Measurements from ENCODE around the gene EXOC3L1.
A peak's percentile ranks its signal among the peaks of the same experiment; 100 is the strongest.

The EXOC3L1 gene

DNA sequence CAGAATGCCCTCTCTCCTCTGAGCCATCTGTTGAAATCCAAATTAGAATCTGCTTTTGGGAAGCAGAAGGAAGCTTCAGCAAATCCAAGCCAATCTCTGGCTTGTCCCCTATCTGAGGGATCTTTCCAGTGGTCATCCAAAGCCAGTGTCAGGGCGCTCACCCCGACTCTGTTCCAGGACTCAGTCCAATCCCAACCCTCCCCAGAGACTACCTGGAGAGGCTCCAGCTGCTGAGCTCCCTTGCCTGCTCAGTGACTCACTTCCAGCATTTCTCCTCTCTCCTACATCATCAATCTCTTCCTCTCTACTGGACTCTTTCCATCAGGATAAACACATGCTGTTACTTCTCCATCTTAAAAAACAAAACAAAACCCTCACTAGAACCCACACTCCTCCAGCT, 8.6 kb downstream of the EXOC3L1 start:
- no peak for DNase-seq

GRCh38 chr16:67180166-67180565, 9.8 kb downstream of the EXOC3L1 start:
- no peak for DNase-seq

- no peak for DNase-seq
Measured at GRCh38 chr16:67179421-67180080, 10.4 kb downstream of the EXOC3L1 start.

- DNase-seq: peak in 5 of 6 experiments; percentile 45 to 54 (median 50)
Measured at GRCh38 chr16:67177743-67178699, 11.9 kb downstream of the EXOC3L1 start.

GRCh38 chr16:67176662-67177061, 13.3 kb downstream of the EXOC3L1 start:
- DNase-seq: no peak

GRCh38 chr16:67174706-67175231, 15.2 kb downstream of the EXOC3L1 start:
- DNase-seq: no peak

GRCh38 chr16:67173808-67174705, 15.9 kb downstream of the EXOC3L1 start:
- peak; percentile 25 to 44 (median 34) for DNase-seq

DNA sequence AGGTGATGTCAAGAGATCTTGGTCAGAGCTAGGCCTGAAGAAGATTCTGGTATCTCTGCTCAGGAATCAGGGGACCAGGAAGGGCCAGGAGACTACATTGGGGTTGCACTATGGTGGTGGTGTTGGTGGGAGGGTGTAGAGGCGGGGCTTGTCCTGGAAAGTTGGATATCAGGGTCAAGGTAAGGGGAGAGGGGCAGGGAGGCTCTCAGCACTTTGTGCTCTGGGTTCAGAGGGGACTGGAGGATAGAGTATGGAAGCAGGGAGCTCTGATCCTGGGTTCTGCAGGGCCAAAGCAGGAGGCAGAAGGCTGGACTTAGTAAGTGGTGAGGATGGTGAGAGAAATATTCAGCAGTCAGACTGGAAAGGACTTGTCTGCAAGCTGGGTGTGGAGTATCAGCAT, 16.6 kb downstream of the EXOC3L1 start:
- no peak for DNase-seq

GRCh38 chr16:67170949-67171649, 18.8 kb downstream of the EXOC3L1 start:
- DNase-seq: no peak

GRCh38 chr16:67170168-67170948, 19.6 kb downstream of the EXOC3L1 start, which contains the start of gene NOL3:
NOL3 (plus strand) TSS chr16:67170538.
- no peak for DNase-seq

GRCh38 chr16:67169642-67170167, 20.2 kb downstream of the EXOC3L1 start:
- peak in 4 of 6 experiments; percentile 5 to 23 (median 20) for DNase-seq

GRCh38 chr16:67169011-67169451, 20.9 kb downstream of the EXOC3L1 start:
- DNase-seq: no peak

- DNase-seq: no peak
Measured at GRCh38 chr16:67167588-67167987, 22.3 kb downstream of the EXOC3L1 start.

DNA sequence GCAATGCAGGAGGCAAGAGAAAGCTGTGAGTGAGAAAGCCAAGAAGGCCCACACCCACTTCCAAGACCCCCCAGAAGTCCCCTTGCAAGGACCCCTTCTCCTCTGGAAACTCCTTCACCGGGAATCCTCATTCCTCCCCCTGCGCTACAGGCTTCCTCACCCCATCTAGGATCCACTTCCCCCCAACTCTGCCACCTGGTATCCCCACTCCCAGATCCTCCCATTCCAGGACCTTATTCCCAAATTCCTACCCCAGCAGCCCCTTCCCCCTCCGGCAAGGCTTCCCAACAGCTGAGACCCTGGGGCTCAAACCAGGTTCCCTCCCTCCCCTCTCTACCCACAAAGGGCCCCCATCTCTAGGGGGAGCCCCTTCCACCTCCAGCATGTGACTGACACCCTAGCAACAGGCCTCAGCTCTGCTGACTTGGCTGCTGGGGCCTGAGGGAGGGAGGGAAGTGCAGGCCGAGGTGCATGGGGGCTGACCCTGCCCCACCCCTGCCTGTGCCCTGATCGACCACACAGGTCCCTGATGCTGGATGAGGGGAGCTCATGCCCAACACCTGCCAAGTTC, 23.3 kb downstream of the EXOC3L1 start:
- DNase-seq: no peak

DNA sequence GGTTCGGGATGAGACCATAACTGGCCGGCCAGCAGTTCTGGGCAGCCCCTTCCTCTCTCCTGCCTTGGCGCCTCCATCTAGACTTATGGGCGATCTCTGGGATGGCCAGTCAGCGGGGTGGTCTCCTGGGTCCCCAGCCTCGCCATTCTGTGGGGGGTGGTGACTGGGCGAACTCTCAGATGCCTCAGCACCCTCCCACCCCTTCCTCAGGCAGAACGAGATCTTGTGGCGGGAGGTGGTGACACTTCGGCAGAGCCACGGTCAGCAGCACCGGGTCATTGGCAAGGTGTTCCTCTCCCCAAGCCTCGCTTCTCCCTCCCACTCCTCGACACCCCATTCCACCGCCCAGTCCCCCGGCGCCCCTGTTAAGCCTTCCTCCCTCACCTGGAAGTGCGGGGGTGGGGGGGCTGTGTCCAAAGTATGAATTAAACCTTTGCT, 23.8 kb downstream of the EXOC3L1 start:
- DNase-seq: no peak

DNA sequence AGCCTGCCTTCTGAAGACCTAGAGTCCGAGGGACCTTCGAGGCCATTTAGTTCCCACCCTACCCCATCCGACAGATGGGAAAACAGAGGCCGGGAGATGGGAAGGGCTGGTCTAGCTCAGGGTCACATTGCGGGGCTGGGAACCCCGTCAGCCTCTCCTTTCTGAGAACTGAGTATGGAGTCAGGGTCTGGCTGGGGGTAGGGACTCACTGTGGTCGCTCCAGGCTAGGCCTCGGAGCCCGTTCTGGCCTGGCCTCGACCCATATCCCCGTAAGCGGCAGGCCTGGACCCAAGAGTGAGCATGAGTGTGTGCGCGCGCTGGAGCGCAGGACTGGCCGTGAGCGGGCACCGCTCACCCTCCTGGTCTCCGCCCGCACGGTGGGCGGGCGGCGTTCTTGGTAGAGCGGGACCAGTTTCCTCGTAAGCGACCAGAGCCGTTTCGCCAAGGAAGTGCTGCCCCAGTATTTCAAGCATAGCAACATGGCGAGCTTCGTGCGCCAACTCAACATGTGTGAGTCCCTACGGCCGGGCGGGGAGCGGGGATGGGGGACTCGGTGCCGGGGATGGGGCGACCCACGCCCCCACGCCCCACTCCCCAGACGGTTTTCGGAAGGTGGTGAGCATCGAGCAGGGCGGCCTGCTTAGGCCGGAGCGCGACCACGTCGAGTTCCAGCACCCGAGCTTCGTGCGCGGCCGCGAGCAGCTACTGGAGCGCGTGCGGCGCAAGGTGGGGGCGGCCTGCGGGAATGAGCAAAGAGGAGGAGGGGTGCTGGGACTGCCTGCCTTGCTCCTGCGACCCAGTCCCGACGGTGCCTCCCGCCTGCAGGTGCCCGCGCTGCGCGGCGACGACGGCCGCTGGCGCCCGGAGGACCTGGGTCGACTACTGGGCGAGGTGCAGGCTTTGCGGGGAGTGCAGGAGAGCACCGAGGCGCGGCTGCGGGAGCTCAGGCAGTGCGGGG, 24.5 kb downstream of the EXOC3L1 start:
- DNase-seq: no peak

DNA sequence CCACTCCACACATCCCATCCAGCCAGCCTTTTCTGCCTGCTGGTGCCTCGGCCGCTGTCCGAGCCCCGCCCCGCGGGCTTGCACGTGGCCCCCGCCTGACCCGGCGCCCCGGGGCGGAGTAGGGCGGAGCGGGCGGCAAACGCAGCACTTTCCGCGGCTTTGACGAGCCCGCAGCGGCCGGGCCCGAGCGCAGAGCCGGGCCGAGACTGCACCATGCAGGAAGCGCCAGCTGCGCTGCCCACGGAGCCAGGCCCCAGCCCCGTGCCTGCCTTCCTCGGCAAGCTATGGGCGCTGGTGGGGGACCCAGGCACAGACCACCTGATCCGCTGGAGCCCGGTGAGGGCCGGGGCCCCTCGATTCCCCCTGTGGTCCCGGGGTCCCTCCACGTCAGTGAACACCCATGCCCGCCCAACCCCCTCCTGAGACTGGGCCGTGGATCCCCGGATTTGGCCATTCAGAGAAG, 25.3 kb downstream of the EXOC3L1 start, which contains the start of gene HSF4:
Gene HSF4, plus strand, starts transcription at position 147 of the 463 bp plus-strand sequence. Its CDS starts 67 bp downstream, at position 214.
- DNase-seq: no peak

- DNase-seq: no peak
Measured at GRCh38 chr16:67163999-67164558, 25.9 kb downstream of the EXOC3L1 start.
